CD4-positive, alpha-beta T cell treated with Interleukin-1 beta for 1 hour (primary cell): ENCODE data around the gene RIMS4.

Source experiments
- DNase-seq, 2 donors: peaks; one replicate each; pipeline ENCODE4 v3.0.0-alpha.2; 2020 to 2022

Gene RIMS4

GRCh38 chr20:44758247-44759101, 51.9 kb downstream of the RIMS4 start:
- no peak for DNase-seq

GRCh38 chr20:44756956-44757355, 53.4 kb downstream of the RIMS4 start:
- DNase-seq: no peak

- DNase-seq: no peak
Observed at GRCh38 chr20:44756011-44756688, 54.2 kb downstream of the RIMS4 start.

GRCh38 chr20:44754554-44754953, 55.8 kb downstream of the RIMS4 start:
- no peak for DNase-seq

- no peak for DNase-seq
Observed at GRCh38 chr20:44752099-44752931, 58.0 kb downstream of the RIMS4 start.

GRCh38 chr20:44750081-44750805, 60.1 kb downstream of the RIMS4 start:
- DNase-seq: no peak

- DNase-seq: no peak
Observed at GRCh38 chr20:44748005-44748370, 62.4 kb downstream of the RIMS4 start.

- DNase-seq: peak; percentile 40 to 48
Observed at GRCh38 chr20:44747166-44748004, 63.0 kb downstream of the RIMS4 start.

GRCh38 chr20:44746367-44747165, 63.8 kb downstream of the RIMS4 start:
- no peak for DNase-seq

- peak; percentile 13 to 15 for DNase-seq
Observed at GRCh38 chr20:44745598-44746366, 64.6 kb downstream of the RIMS4 start, which contains the start of gene KCNK15. TSS of gene KCNK15 (plus strand) at chr20:44745865. CDS start at chr20:44745911, 46 bp downstream.

GRCh38 chr20:44745122-44745597, 65.2 kb downstream of the RIMS4 start:
- DNase-seq: no peak

- no peak for DNase-seq
Observed at GRCh38 chr20:44743916-44744655, 66.3 kb downstream of the RIMS4 start.

GRCh38 chr20:44743080-44743701, 67.2 kb downstream of the RIMS4 start:
- DNase-seq: no peak

GRCh38 chr20:44742304-44743079, 67.9 kb downstream of the RIMS4 start:
- no peak for DNase-seq

- no peak for DNase-seq
Observed at GRCh38 chr20:44739942-44740341, 70.4 kb downstream of the RIMS4 start.

- peak; percentile 32 to 52 for DNase-seq
Observed at GRCh38 chr20:44738813-44739477, 71.4 kb downstream of the RIMS4 start.

- DNase-seq: no peak
Observed at GRCh38 chr20:44737116-44737515, 73.2 kb downstream of the RIMS4 start.
